ENCODE measurements around the gene LAPTM4A.

Gene LAPTM4A

DNA sequence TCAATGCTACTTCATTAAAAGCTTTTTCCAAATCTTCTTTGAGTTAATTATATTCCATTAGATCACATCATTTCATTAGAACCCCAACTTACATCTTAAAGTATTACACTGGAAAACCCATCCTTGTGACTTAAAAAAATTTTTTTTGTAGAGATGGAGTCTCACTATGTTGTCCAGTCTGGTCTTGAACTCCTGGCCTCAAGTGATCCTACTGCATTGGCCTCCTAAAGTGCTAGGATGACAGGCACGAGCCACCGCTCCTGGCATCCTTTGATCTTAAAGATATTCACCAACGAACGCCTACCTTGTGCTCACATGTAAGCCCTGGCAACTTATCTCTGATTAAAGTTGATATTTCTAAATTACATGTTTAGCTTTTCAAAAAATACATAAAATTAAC lies 6.7 kb downstream of the LAPTM4A start:
- H3K4me1 Mint-ChIP-seq = peaks cover 35% of the 10 kb centered on the region
- H3K27ac Mint-ChIP-seq = no peak overlapping the region
- TF ChIP-seq CTCF (IDR thresholded peaks at IDR 0.05) = no peak
- DNase-seq = no peak
- no peaks in the 10 kb centered on the region for H3K27me3 Mint-ChIP-seq (ENCODE audit: low read depth, poor library complexity)
- H3K36me3 Mint-ChIP-seq (ENCODE audit: low read depth) = peaks cover 45% of the 10 kb centered on the region
- no peaks in the 10 kb centered on the region for H3K9me3 Mint-ChIP-seq
- H3K4me3 Mint-ChIP-seq = no peak overlapping the region

GRCh38 chr2:20042531-20042930 lies 8.9 kb downstream of the LAPTM4A start:
- peaks cover 18% of the 10 kb centered on the region for H3K4me1 Mint-ChIP-seq
- no peaks in the 10 kb centered on the region for H3K27me3 Mint-ChIP-seq (ENCODE audit: low read depth, poor library complexity)
- peaks cover 52% of the 10 kb centered on the region for H3K36me3 Mint-ChIP-seq (ENCODE audit: low read depth)
- H3K9me3 Mint-ChIP-seq = no peaks in the 10 kb centered on the region
- no peak overlapping the region for H3K4me3 Mint-ChIP-seq
- TF ChIP-seq CTCF (IDR thresholded peaks at IDR 0.05) = no peak
- no peak for DNase-seq
- peak overlapping the region; percentile 74 for H3K27ac Mint-ChIP-seq

DNA sequence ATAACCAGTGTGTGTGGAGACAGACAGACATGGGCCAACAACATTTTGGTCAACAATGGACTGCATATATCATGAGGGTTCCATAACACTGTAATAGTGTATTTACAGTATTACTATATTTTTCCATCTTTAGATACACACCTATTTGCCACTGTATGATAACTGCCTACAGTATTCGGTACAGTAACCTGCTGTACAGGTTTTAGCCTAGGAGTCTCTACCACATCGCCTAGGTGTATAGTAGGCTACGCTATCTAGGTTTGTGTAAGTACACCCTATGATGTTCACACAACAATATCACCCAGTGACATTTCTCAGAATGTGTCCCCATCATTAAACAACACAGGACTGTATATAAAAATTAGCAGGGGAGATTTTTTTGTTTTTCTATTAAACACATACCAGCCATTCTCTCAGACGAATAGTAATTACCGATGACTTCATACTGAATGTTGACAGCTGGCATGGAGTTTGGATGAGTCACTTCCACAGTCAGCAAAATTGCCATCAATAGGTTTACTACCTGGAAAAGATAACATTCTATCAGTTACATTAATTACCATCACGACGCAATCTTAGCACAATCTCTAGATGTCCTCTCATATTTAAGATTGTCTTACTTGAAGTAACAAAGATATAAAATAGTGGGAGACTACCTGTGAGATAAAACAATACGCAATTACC lies 10.8 kb downstream of the LAPTM4A start:
- Mint-ChIP-seq H3K9me3 (no peaks in the 10 kb centered on the region), H3K27ac (no peak overlapping the region), H3K27me3 (ENCODE audit: low read depth, poor library complexity) (no peaks in the 10 kb centered on the region), H3K4me3 (no peak overlapping the region), H3K4me1 (peaks cover 30% of the 10 kb centered on the region), H3K36me3 (ENCODE audit: low read depth) (peaks cover 57% of the 10 kb centered on the region)
- TF ChIP-seq CTCF (IDR thresholded peaks at IDR 0.05) = no peak
- DNase-seq = no peak

GRCh38 chr2:20037660-20038059 lies 13.8 kb downstream of the LAPTM4A start:
- Mint-ChIP-seq H3K4me1 (peaks cover 21% of the 10 kb centered on the region), H3K9me3 (no peaks in the 10 kb centered on the region), H3K27me3 (ENCODE audit: low read depth, poor library complexity) (no peaks in the 10 kb centered on the region), H3K4me3 (no peak overlapping the region), H3K27ac (peak overlapping the region; percentile 66), H3K36me3 (ENCODE audit: low read depth) (peaks cover 79% of the 10 kb centered on the region)
- DNase-seq = no peak
- TF ChIP-seq CTCF (IDR thresholded peaks at IDR 0.05) = no peak

DNA sequence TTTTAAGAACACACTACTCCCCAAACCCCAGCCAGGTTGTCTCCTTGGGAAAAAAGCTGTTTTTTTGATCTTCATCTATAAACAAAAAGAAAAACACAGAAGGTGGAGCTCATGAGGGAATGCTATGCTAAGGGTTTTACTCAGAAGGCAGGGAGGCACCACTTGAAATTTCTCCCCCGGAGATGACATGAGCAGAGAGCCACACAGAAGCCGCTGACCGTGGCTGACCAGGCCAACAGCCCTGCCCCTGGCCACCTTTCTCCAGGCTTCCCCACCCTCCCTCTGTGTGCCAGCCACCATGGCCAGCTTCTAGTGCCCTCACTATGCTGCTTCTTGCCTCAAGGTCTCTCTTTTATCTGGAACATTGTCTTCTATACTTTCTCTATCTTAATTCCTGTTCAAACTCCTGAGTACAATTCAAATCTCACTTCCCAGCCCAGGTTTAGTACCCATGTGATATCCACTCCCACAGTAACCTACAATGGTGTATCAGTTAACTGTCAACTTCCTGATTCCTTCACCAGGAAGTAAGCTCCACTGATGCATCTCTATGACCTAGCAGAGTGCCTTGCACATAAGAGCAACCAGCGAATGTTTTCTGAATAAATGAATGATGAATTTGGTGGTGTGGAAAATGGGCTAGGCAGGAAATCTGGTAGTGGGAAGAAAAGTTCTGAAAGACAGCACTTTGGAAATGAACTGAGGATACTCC lies 15.3 kb downstream of the LAPTM4A start:
- no peak for DNase-seq

More for the DNA sequence above, 15.3 kb downstream of the LAPTM4A start:
- Mint-ChIP-seq H3K36me3 (ENCODE audit: low read depth) (peaks cover 84% of the 10 kb centered on the region), H3K27me3 (ENCODE audit: low read depth, poor library complexity) (no peaks in the 10 kb centered on the region), H3K9me3 (peaks cover 9% of the 10 kb centered on the region), H3K4me3 (no peak overlapping the region), H3K27ac (peak overlapping the region; percentile 70), H3K4me1 (peaks cover 21% of the 10 kb centered on the region)
- no peak for TF ChIP-seq CTCF (IDR thresholded peaks at IDR 0.05)
